Ascending aorta (tissue), 2 donors: ENCODE measurements around the gene KCNS1. TPM values are rescaled to one million over a fixed set of nuclear protein-coding genes. Genes with fewer than 3 reads are reported as not detected.

ENCODE experiments used
- DNase-seq, 2 donors: peaks; one replicate each; pipeline ENCODE4 v3.0.0-alpha.2; 2019; ENCODE audit warnings: low spot score in 2 of 2
- H3K27ac ChIP-seq, 2 donors: fragments of 200-600 bp; sonication (generic); one replicate each; pipeline ENCODE4 v1.5.1; 2016 to 2017; ENCODE audit warnings: mild to moderate bottlenecking in 1 of 2
- H3K27me3 ChIP-seq: fragments of 200-600 bp; sonication (generic); one replicate; pipeline ENCODE4 v1.5.1; 2017
- H3K36me3 ChIP-seq, 2 donors: fragments of 200-600 bp; sonication (generic); one replicate each; pipeline ENCODE4 v1.5.1; 2016
- H3K4me1 ChIP-seq, 2 donors: fragments of 200-600 bp; sonication (generic); one replicate each; pipeline ENCODE4 v1.5.1; 2016 to 2017; ENCODE audit warnings: mild to moderate bottlenecking in 1 of 2
- H3K4me3 ChIP-seq, 2 donors: fragments of 200-600 bp; sonication (generic); one replicate each; pipeline ENCODE4 v1.5.1; 2016 to 2017; ENCODE audit warnings: mild to moderate bottlenecking in 1 of 2
- H3K9me3 ChIP-seq, 2 donors: fragments of 200-600 bp; sonication (generic); one replicate each; pipeline ENCODE4 v1.5.1; 2016
- intact Hi-C: fragments of 100-400 bp; cut with DNase I; formaldehyde crosslinking; loops from one replicate; pipeline ENCODE4 v1.15.1; 2023
- total RNA-seq: library from RNA; depleted of rRNA; stranded (reverse); fragments of >200 nt; gene quantifications from one replicate; pipeline ENCODE4 v1.1.0, GENCODE V29; 2016
- TF ChIP-seq, protein P1 (sequence below), 3 experiments: fragments of 200-600 bp in 2 of 3; fragments of 450-650 bp in 1 of 3; sonication (generic) in 2 of 3; IDR thresholded peaks; one replicate each; pipeline ENCODE4 v1.5.1; 2016 to 2019; ENCODE audit warnings: antibody characterized with exemption in 3 of 3, mild to moderate bottlenecking in 1 of 3, moderate library complexity in 1 of 3

Gene KCNS1
- total RNA-seq, 1 donor from 2014 or later = not detected

DNA sequence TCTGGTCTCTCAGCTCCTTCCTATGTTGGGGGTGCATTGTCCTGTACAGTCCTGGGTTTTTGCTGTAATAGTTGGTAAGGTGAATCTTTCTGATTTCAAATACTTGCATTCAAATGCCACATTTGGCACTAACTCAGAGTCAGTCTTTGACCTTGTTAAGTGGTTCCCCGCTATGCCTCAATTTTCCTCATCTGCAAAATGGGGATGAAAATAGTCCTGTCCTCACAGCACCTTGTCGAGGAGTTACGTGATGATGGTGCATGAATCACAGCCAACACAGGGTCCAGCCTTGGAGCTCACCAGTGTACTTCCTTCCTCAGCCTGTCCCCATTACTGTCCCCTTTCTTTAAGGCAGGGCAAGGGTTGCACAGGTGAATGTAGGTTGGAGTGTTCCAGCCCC is 12.9 kb upstream of the KCNS1 start:
- Histone ChIP-seq H3K27ac (no peak overlapping the region), H3K27me3 (no peaks in the 10 kb centered on the region), H3K36me3 (no peaks in the 10 kb centered on the region), H3K4me1 (no peaks in the 10 kb centered on the region), H3K4me3 (no peak overlapping the region), H3K9me3 (no peaks in the 10 kb centered on the region)
- TF ChIP-seq, protein P1, sequence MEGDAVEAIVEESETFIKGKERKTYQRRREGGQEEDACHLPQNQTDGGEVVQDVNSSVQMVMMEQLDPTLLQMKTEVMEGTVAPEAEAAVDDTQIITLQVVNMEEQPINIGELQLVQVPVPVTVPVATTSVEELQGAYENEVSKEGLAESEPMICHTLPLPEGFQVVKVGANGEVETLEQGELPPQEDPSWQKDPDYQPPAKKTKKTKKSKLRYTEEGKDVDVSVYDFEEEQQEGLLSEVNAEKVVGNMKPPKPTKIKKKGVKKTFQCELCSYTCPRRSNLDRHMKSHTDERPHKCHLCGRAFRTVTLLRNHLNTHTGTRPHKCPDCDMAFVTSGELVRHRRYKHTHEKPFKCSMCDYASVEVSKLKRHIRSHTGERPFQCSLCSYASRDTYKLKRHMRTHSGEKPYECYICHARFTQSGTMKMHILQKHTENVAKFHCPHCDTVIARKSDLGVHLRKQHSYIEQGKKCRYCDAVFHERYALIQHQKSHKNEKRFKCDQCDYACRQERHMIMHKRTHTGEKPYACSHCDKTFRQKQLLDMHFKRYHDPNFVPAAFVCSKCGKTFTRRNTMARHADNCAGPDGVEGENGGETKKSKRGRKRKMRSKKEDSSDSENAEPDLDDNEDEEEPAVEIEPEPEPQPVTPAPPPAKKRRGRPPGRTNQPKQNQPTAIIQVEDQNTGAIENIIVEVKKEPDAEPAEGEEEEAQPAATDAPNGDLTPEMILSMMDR (IDR thresholded peaks at IDR 0.05) = no peak
- intact Hi-C loops = no loop called here
- DNase-seq = no peak

- no peaks in the 10 kb centered on the region for H3K27me3 ChIP-seq
- TF ChIP-seq, protein P1 (IDR thresholded peaks at IDR 0.05) = no peak
- DNase-seq = no peak
- no peak overlapping the region for H3K27ac ChIP-seq
- H3K9me3 ChIP-seq = no peaks in the 10 kb centered on the region
- no peak overlapping the region for H3K4me3 ChIP-seq
- H3K4me1 ChIP-seq = no peaks in the 10 kb centered on the region
- intact Hi-C loops = no loop called here
- H3K36me3 ChIP-seq = no peaks in the 10 kb centered on the region
Observed at GRCh38 chr20:45112754-45113153, 11.8 kb upstream of the KCNS1 start.

DNA sequence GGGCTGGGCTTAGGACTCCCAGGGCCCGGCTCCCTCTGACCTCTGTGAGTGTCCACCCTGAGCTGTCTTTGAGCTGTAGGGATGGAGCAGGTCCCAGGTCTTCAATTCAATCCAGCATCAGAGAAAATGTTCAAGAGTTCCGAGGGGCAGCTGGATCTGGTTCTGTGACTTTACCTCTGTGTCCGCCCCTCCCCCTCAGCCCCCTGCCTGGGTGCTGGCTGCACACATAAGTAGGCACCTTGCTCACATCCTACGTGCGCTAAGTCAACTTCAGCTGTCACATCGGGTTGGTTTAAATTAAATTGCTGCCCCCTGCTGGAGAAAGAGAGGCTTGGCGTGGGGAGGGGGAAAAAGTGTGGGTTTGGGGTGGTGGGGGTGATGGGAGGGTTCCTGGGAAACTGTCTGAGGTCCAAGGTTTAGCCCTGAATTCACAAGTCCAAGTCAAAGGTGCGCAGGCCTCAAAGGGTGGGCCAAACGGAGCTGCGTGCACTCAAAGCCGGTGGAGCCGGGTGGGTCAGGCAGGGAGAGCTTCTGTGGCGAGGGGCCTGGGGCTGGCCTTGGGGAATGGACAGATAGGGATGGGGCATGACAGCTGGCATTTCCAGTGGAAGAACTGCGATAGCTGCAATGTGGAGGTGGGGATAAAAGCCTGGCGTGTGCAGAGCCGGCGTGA is 11.0 kb upstream of the KCNS1 start:
- H3K27ac ChIP-seq = no peak overlapping the region
- H3K27me3 ChIP-seq = no peaks in the 10 kb centered on the region
- intact Hi-C loops = no loop called here
- H3K9me3 ChIP-seq = no peaks in the 10 kb centered on the region
- no peaks in the 10 kb centered on the region for H3K4me1 ChIP-seq
- TF ChIP-seq, protein P1 (IDR thresholded peaks at IDR 0.05) = peak in 1 of 3 experiments; percentile 40
- no peak for DNase-seq
- H3K36me3 ChIP-seq = no peaks in the 10 kb centered on the region
- no peak overlapping the region for H3K4me3 ChIP-seq

DNA sequence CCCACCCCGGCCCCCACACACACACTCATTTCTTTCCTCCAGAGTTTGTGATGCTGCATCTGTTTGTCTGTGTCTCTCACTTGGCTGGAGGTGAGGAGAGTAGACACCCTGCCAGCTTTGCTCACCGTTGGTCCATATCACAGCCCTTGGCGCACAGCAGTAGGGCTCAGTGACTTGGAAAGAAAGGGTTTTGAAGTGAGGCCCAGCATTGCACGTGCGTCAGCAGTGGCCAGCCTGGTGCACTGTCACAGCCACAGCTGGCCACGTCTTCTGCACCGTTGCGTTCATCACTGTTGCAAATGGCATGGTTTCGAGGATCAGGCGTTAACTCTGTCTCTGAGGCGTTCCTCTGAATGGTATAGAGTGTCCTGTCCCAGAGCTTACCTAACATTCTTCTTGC is 10.4 kb upstream of the KCNS1 start:
- H3K27me3 ChIP-seq = no peaks in the 10 kb centered on the region
- intact Hi-C loops = no loop called here

GRCh38 chr20:45110301-45110700 is 9.4 kb upstream of the KCNS1 start:
- no peaks in the 10 kb centered on the region for H3K27me3 ChIP-seq
- no peaks in the 10 kb centered on the region for H3K4me1 ChIP-seq
- no peaks in the 10 kb centered on the region for H3K36me3 ChIP-seq
- no peak overlapping the region for H3K27ac ChIP-seq
- TF ChIP-seq, protein P1 (IDR thresholded peaks at IDR 0.05) = no peak
- H3K4me3 ChIP-seq = no peak overlapping the region
- H3K9me3 ChIP-seq = no peaks in the 10 kb centered on the region
- intact Hi-C loops = no loop called here
- no peak for DNase-seq

More for the DNA sequence above, 10.4 kb upstream of the KCNS1 start:
- Histone ChIP-seq H3K4me3 (no peak overlapping the region), H3K9me3 (no peaks in the 10 kb centered on the region), H3K27ac (no peak overlapping the region), H3K36me3 (no peaks in the 10 kb centered on the region), H3K4me1 (no peaks in the 10 kb centered on the region)
- no peak for DNase-seq
- TF ChIP-seq, protein P1 (IDR thresholded peaks at IDR 0.05) = no peak

DNA sequence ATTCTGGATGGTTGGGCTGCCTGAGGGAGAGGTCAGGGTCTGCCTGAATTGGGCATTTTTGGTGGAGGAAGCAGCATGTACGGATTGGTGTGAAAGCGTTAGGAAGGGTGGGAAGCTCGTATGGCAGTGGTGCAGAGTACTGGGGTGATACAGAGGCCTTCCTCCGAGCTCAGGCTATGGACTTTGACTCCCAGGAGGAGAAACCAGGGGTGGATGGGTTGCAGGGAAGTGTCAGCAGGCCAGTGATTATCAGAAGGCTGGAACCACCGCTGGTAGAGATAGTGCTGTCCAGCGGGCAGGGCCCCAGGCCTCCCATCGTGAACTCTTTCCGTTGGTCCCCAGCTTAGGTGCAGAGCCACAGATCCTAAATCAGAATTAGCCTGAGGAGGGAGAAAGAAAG is 8.7 kb upstream of the KCNS1 start:
- DNase-seq = no peak
- H3K36me3 ChIP-seq = no peaks in the 10 kb centered on the region

More for the DNA sequence above, 8.7 kb upstream of the KCNS1 start:
- intact Hi-C loops = no loop called here
- Histone ChIP-seq H3K27ac (no peak overlapping the region), H3K4me1 (no peaks in the 10 kb centered on the region), H3K9me3 (no peaks in the 10 kb centered on the region), H3K27me3 (no peaks in the 10 kb centered on the region), H3K4me3 (no peak overlapping the region)
- TF ChIP-seq, protein P1 (IDR thresholded peaks at IDR 0.05) = no peak
